HCT116 (cell line): ENCODE measurements around the gene TACC2. TPM values are rescaled to one million over a fixed set of nuclear protein-coding genes. Genes with fewer than 3 reads are reported as not detected.

Experiments used
- ATAC-seq: fragments of 200-7000 bp; cut with Tn5 transposase; 2 replicates; pipeline ENCODE4 v1.9.1; 2020; ENCODE audit warnings: mild to moderate bottlenecking, moderate library complexity
- BruUV-seq: library from RNA; stranded (reverse); fragments of 400-500 nt; replicated peaks from 2 replicates; lab custom pipeline; 2021; lab: Mats Ljungman, UMichigan
- CTCF ChIA-PET: fragments of 300-600 bp; sonication (Branson Sonifier 250); formaldehyde crosslinking; loops from one replicate; lab custom pipeline; 2021; ENCODE audit warnings: antibody characterized with exemption; lab: Charles Lee
- POLR2A ChIA-PET: fragments of 300-600, 350-600 bp; sonication (Branson Sonifier 250); formaldehyde crosslinking; loops from one replicate; lab custom pipeline; 2021; ENCODE audit warnings: antibody characterized with exemption; lab: Charles Lee
- RAD21 ChIA-PET, 2 experiments: fragments of 300-600 bp; sonication (Branson Sonifier 250); formaldehyde crosslinking; loops; one replicate each; lab custom pipeline; 2023; ENCODE audit warnings: low total read pairs in 2 of 2; ENCODE audit not compliant: uncharacterized antibody in 2 of 2, unreplicated experiment in 2 of 2, low non-redundant PET in 1 of 2; lab: Charles Lee
- DNase-seq: peaks from one replicate; pipeline ENCODE4 v3.0.0-alpha.2; 2010; ENCODE audit warnings: low read depth, low spot score
- H2AFZ ChIP-seq: fragments of 200-600 bp; shearing (Covaris generic), sonication (generic); 2 replicates; pipeline ENCODE4 v1.6.1; 2017; ENCODE audit warnings: low read depth, mixed run types, mixed read lengths, antibody characterized with exemption, low read length; ENCODE audit not compliant: poor library complexity, severe bottlenecking
- H3K27ac ChIP-seq: 2 replicates; pipeline ENCODE4 v1.5.1; 2012; ENCODE audit warnings: low read depth, low read length
- H3K27me3 ChIP-seq: fragments of 200-600 bp; sonication (generic); 2 replicates; pipeline ENCODE4 v1.6.1; 2016; ENCODE audit warnings: mixed run types, low read length, mixed read lengths; ENCODE audit not compliant: insufficient read depth
- H3K36me3 ChIP-seq, 2 experiments: fragments of 200-500 bp in 1 of 2; fragments of 200-600 bp in 1 of 2; sonication (Bioruptor generic) in 1 of 2; sonication (generic) in 1 of 2; 2 replicates each; pipeline versions ENCODE4 v1.5.1 to v1.6.1; 2014 to 2016; ENCODE audit warnings: low read length in 2 of 2, inconsistent platforms in 1 of 2, mixed read lengths in 1 of 2, mixed run types in 1 of 2; ENCODE audit not compliant: insufficient read depth in 2 of 2, control insufficient read depth in 1 of 2
- H3K4me1 ChIP-seq, 2 experiments: fragments of 200-600 bp in 1 of 2; sonication (generic) in 1 of 2; 2 replicates each; pipeline versions ENCODE4 v1.5.1 to v1.6.1; 2012 to 2017; ENCODE audit warnings: low read length in 2 of 2, inconsistent platforms in 1 of 2, mild to moderate bottlenecking in 1 of 2, mixed read lengths in 1 of 2, mixed run types in 1 of 2, moderate library complexity in 1 of 2; ENCODE audit not compliant: insufficient read depth in 2 of 2, control insufficient read depth in 1 of 2
- H3K4me2 ChIP-seq: fragments of 200-600 bp; sonication (generic); 2 replicates; pipeline ENCODE4 v1.6.1; 2017; ENCODE audit warnings: mixed run types, low read length, mixed read lengths
- H3K4me3 ChIP-seq, 2 experiments: fragments of 200-600 bp in 1 of 2; sonication (generic) in 1 of 2; replicated peaks in 1 of 2; 2 replicates each; pipeline ENCODE4 v1.5.1; 2011 to 2016; ENCODE audit warnings: low read length in 2 of 2, control low read depth in 1 of 2, low read depth in 1 of 2, mild to moderate bottlenecking in 1 of 2, mixed read lengths in 1 of 2, mixed run types in 1 of 2
- H3K79me2 ChIP-seq: fragments of 200-600 bp; sonication (generic); 2 replicates; pipeline ENCODE4 v1.6.1; 2017; ENCODE audit warnings: mild to moderate bottlenecking, mixed run types, low read length, moderate library complexity, mixed read lengths; ENCODE audit not compliant: insufficient read depth
- H3K9ac ChIP-seq: fragments of 200-600 bp; sonication (generic); 2 replicates; pipeline ENCODE4 v1.6.1; 2016; ENCODE audit warnings: low read length, mixed read lengths
- H3K9me2 ChIP-seq: fragments of 200-600 bp; sonication (generic), shearing (Covaris generic); 2 replicates; pipeline ENCODE4 v1.6.1; 2017; ENCODE audit warnings: mixed run types, mild to moderate bottlenecking, moderate library complexity; ENCODE audit not compliant: insufficient read depth
- H3K9me3 ChIP-seq, 2 experiments: fragments of 200-500 bp in 1 of 2; fragments of 200-600 bp in 1 of 2; sonication (Bioruptor generic) in 1 of 2; sonication (generic) in 1 of 2; 2 replicates each; pipeline ENCODE4 v1.6.1; 2014 to 2017; ENCODE audit warnings: low read length in 2 of 2, mixed read lengths in 2 of 2, inconsistent platforms in 1 of 2, low read depth in 1 of 2, mild to moderate bottlenecking in 1 of 2, mixed run types in 1 of 2, moderate library complexity in 1 of 2; ENCODE audit not compliant: control insufficient read depth in 1 of 2, insufficient read depth in 1 of 2
- H4K20me1 ChIP-seq: fragments of 200-600 bp; sonication (generic), shearing (Covaris generic); 2 replicates; pipeline ENCODE4 v1.6.1; 2017; ENCODE audit warnings: mixed run types, mild to moderate bottlenecking, moderate library complexity; ENCODE audit not compliant: insufficient read depth
- EGR1 ChIP-seq: IDR thresholded peaks from 2 replicates; pipeline ENCODE4 v1.6.1; 2012; ENCODE audit warnings: low read depth
- ELF1 ChIP-seq: IDR thresholded peaks from 2 replicates; pipeline ENCODE4 v1.6.1; 2012; ENCODE audit warnings: low read depth, borderline replicate concordance
- EZH2 ChIP-seq: fragments of 200-600 bp; sonication (generic); IDR thresholded peaks from 2 replicates; pipeline ENCODE4 v1.6.1; 2017; ENCODE audit warnings: antibody characterized with exemption, mixed run types
- EZH2phosphoT487 ChIP-seq: fragments of 200-600 bp; IDR thresholded peaks from 2 replicates; pipeline ENCODE4 v1.6.1; 2018; ENCODE audit warnings: antibody characterized with exemption, borderline replicate concordance
- JUND ChIP-seq: IDR thresholded peaks from 2 replicates; pipeline ENCODE4 v1.6.1; 2012
- SIN3A ChIP-seq: IDR thresholded peaks from 2 replicates; pipeline ENCODE4 v1.6.1; 2012; ENCODE audit warnings: low read depth
- SP1 ChIP-seq: IDR thresholded peaks from 2 replicates; pipeline ENCODE4 v1.6.1; 2012; ENCODE audit warnings: low read depth
- TCF7L2 ChIP-seq: IDR thresholded peaks from 2 replicates; pipeline ENCODE4 v1.7.0; 2011; ENCODE audit warnings: borderline replicate concordance, inconsistent platforms; ENCODE audit not compliant: insufficient read depth, insufficient read length; ENCODE audit errors: extremely low read depth
- ZFX ChIP-seq: fragments of 450-650 bp; IDR thresholded peaks from 2 replicates; pipeline ENCODE4 v1.6.1; 2017
- intact Hi-C: fragments of 100-400 bp; cut with micrococcal nuclease; formaldehyde crosslinking; loops from 2 replicates; pipeline ENCODE4 v1.10.0; 2022
- total RNA-seq: library from RNA; stranded (reverse); gene quantifications from one replicate; pipeline ENCODE4 v1.2.1, GENCODE V29; 2021; ENCODE audit not compliant: unreplicated experiment
- TF ChIP-seq, protein P1 (sequence below): IDR thresholded peaks from 2 replicates; pipeline ENCODE4 v1.6.1; 2011; ENCODE audit warnings: mild to moderate bottlenecking, low read length, moderate library complexity; ENCODE audit not compliant: insufficient replicate concordance; ENCODE audit errors: extremely low read depth
- TF ChIP-seq, protein P2 (sequence below): IDR thresholded peaks from 2 replicates; pipeline ENCODE4 v1.6.1; 2012
- TF ChIP-seq, protein P3 (sequence below): IDR thresholded peaks from 2 replicates; pipeline ENCODE4 v1.6.1; 2012; ENCODE audit warnings: low read depth
- TF ChIP-seq, protein P4 (sequence below): IDR thresholded peaks from 2 replicates; pipeline ENCODE4 v1.6.1; 2012

Gene TACC2
- total RNA-seq, 1 experiment from 2014 or later, result 38.6 TPM

DNA sequence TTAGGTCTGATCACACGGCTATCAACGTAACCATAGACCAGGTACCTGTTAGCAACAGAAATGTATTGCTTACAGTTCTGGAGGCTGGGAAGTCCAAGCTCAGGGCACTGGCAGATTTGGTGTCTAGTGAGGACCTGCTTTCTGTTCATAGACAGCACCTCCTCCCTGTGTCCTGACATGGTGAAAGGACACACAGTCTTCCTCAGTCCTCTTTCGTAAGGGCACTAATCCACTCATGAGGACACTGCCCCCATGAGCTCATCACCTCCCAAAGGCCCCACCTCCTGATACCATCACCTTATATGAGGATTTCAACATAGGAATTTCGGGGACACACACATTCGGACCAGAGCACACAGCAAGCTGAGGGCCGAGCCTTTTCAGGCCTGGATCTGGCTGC is 210.7 kb downstream of the TACC2 start:
- H3K27ac ChIP-seq, result no peak overlapping the region
- no peak for DNase-seq
- no peak for TF ChIP-seq ZFX
- TF ChIP-seq EGR1, result no peak
- TF ChIP-seq, protein P1, sequence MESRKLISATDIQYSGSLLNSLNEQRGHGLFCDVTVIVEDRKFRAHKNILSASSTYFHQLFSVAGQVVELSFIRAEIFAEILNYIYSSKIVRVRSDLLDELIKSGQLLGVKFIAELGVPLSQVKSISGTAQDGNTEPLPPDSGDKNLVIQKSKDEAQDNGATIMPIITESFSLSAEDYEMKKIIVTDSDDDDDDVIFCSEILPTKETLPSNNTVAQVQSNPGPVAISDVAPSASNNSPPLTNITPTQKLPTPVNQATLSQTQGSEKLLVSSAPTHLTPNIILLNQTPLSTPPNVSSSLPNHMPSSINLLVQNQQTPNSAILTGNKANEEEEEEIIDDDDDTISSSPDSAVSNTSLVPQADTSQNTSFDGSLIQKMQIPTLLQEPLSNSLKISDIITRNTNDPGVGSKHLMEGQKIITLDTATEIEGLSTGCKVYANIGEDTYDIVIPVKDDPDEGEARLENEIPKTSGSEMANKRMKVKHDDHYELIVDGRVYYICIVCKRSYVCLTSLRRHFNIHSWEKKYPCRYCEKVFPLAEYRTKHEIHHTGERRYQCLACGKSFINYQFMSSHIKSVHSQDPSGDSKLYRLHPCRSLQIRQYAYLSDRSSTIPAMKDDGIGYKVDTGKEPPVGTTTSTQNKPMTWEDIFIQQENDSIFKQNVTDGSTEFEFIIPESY, result no peak
- TF ChIP-seq JUND, result no peak
- TF ChIP-seq SIN3A, result no peak
- TF ChIP-seq EZH2, result no peak
- TF ChIP-seq ELF1, result no peak
- no peak overlapping the region for H3K4me3 ChIP-seq
- intact Hi-C loops, result no loop called here
- no peak for ATAC-seq
- BruUV-seq, result no TSS peak
- RAD21 ChIA-PET, result interaction anchor here in 1 of 2 experiments (0.5 kb wide), 1 partner anchor 1230 kb away, joined by 6 read pairs; no protein-coding TSS in a partner anchor
- H2AFZ ChIP-seq, result no peak overlapping the region
- no peaks in the 10 kb centered on the region for H3K9me3 ChIP-seq
- CTCF ChIA-PET, result no interaction called here
- H3K36me3 ChIP-seq, result peaks cover 0 to 4% of the 10 kb centered on the region in 2 experiments; a peak in 1 of 4 replicates
- no peaks in the 10 kb centered on the region for H4K20me1 ChIP-seq
- POLR2A ChIA-PET, result no interaction called here
- no peak overlapping the region for H3K4me2 ChIP-seq
- no peaks in the 10 kb centered on the region for H3K9me2 ChIP-seq
- no peaks in the 10 kb centered on the region for H3K27me3 ChIP-seq
- no peaks in the 10 kb centered on the region for H3K79me2 ChIP-seq
- no peak overlapping the region for H3K9ac ChIP-seq
- H3K4me1 ChIP-seq, result no peaks in the 10 kb centered on the region

DNA sequence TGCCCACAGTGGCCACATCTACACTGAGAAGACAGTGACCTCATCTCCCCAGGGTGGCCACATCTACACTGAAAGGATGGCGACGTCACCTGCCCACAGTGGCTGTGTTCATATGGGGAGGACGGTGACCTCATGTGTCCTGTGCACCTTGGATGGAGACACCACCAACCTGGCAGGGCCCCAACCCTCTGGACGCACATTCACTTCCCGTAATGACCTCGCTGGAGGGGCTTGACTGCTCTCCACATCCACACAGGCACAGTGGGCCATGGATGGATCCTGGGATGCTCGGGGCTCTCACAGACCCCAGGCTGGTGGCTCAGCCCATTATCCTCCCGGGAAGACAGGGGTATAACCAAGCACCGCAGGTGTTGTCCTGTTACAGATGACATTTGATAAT is 212.4 kb downstream of the TACC2 start:
- H2AFZ ChIP-seq, result no peak overlapping the region
- ATAC-seq (no peak), DNase-seq (no peak)
- no peak overlapping the region for H3K4me3 ChIP-seq
- ChIA-PET CTCF (no interaction called here), RAD21 (interaction anchor here in 1 of 2 experiments (0.6 kb wide), 1 partner anchor 647 kb away, joined by 3 read pairs; no protein-coding TSS in a partner anchor), POLR2A (no interaction called here)
- no TSS peak for BruUV-seq
- intact Hi-C loops, result no loop called here
- H4K20me1 ChIP-seq, result no peaks in the 10 kb centered on the region
- H3K9me2 ChIP-seq, result no peaks in the 10 kb centered on the region
- no peaks in the 10 kb centered on the region for H3K9me3 ChIP-seq
- H3K4me1 ChIP-seq, result no peaks in the 10 kb centered on the region
- no peak overlapping the region for H3K4me2 ChIP-seq
- no peaks in the 10 kb centered on the region for H3K27me3 ChIP-seq
- H3K79me2 ChIP-seq, result no peaks in the 10 kb centered on the region
- no peak overlapping the region for H3K9ac ChIP-seq
- no peak overlapping the region for H3K27ac ChIP-seq
- no peaks in the 10 kb centered on the region for H3K36me3 ChIP-seq
- TF ChIP-seq, protein P2, sequence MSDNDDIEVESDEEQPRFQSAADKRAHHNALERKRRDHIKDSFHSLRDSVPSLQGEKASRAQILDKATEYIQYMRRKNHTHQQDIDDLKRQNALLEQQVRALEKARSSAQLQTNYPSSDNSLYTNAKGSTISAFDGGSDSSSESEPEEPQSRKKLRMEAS, result no peak
- TF ChIP-seq EZH2 (no peak), TCF7L2 (no peak), ELF1 (no peak), EZH2phosphoT487 (no peak), ZFX (no peak), SP1 (no peak)
- TF ChIP-seq, protein P3, sequence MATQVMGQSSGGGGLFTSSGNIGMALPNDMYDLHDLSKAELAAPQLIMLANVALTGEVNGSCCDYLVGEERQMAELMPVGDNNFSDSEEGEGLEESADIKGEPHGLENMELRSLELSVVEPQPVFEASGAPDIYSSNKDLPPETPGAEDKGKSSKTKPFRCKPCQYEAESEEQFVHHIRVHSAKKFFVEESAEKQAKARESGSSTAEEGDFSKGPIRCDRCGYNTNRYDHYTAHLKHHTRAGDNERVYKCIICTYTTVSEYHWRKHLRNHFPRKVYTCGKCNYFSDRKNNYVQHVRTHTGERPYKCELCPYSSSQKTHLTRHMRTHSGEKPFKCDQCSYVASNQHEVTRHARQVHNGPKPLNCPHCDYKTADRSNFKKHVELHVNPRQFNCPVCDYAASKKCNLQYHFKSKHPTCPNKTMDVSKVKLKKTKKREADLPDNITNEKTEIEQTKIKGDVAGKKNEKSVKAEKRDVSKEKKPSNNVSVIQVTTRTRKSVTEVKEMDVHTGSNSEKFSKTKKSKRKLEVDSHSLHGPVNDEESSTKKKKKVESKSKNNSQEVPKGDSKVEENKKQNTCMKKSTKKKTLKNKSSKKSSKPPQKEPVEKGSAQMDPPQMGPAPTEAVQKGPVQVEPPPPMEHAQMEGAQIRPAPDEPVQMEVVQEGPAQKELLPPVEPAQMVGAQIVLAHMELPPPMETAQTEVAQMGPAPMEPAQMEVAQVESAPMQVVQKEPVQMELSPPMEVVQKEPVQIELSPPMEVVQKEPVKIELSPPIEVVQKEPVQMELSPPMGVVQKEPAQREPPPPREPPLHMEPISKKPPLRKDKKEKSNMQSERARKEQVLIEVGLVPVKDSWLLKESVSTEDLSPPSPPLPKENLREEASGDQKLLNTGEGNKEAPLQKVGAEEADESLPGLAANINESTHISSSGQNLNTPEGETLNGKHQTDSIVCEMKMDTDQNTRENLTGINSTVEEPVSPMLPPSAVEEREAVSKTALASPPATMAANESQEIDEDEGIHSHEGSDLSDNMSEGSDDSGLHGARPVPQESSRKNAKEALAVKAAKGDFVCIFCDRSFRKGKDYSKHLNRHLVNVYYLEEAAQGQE, result no peak
- TF ChIP-seq, protein P4, sequence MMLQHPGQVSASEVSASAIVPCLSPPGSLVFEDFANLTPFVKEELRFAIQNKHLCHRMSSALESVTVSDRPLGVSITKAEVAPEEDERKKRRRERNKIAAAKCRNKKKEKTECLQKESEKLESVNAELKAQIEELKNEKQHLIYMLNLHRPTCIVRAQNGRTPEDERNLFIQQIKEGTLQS, result no peak
